SJSA1 (cell line): ENCODE data around the gene KIR3DL3. TPM values are rescaled to one million over a fixed set of nuclear protein-coding genes. Genes with fewer than 3 reads are reported as not detected.
"Not testable (repeated sequence)": the region's sequence is repeated elsewhere in the genome, so short reads cannot be mapped to it uniquely, and the experiment has no call there.

ENCODE experiments used
- DNase-seq, 2 experiments: peaks; one replicate each; pipeline ENCODE4 v3.0.0-alpha.2; 2015 to 2020; ENCODE audit warnings: low spot score in 2 of 2, low read depth in 1 of 2
- H3K27ac ChIP-seq: fragments of 250-450 bp; sonication (Bioruptor Pico); 2 replicates; pipeline ENCODE4 v1.5.1; 2020; ENCODE audit warnings: mild to moderate bottlenecking, moderate library complexity
- H3K27me3 ChIP-seq: fragments of 250-450 bp; sonication (Bioruptor Pico); replicated peaks from 2 replicates; pipeline ENCODE4 v1.5.1; 2020; ENCODE audit warnings: mild to moderate bottlenecking, moderate library complexity
- H3K36me3 ChIP-seq: fragments of 250-450 bp; sonication (Bioruptor Pico); 2 replicates; pipeline ENCODE4 v1.5.1; 2020; ENCODE audit warnings: mild to moderate bottlenecking
- H3K4me1 ChIP-seq: fragments of 250-450 bp; sonication (Bioruptor Pico); replicated peaks from 2 replicates; pipeline ENCODE4 v1.6.1; 2021; ENCODE audit warnings: mild to moderate bottlenecking
- H3K4me3 ChIP-seq: fragments of 250-450 bp; sonication (Bioruptor Pico); 2 replicates; pipeline ENCODE4 v1.5.1; 2020; ENCODE audit warnings: mild to moderate bottlenecking
- H3K9me3 ChIP-seq: fragments of 250-450 bp; sonication (Bioruptor Pico); replicated peaks from 2 replicates; pipeline ENCODE4 v1.5.1; 2020; ENCODE audit warnings: mild to moderate bottlenecking
- total RNA-seq: library from RNA; depleted of rRNA; stranded (reverse); fragments of >200 nt; shearing (Covaris generic); gene quantifications from 2 replicates; pipeline ENCODE4 v1.2.3, GENCODE V29; 2014

KIR3DL3 gene
- total RNA-seq, 1 experiment from 2014 or later, result not detected

DNA sequence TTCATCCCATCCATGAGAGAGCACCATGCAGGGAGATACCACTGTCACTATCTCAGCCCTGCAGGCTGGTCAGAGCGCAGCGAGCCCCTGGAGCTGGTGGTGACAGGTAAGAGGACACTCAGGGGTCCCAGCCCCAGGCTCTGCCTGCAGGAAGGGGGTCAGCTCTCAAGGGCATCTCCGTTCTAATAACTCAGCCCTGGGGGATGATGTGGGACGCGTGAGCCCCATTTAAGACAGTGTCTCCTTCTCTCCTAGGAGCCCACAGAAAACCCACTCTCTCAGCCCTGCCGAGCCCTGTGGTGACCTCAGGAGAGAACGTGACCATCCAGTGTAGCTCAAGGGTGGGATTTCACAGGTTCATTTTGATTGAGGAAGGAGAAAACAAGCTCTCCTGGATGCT lies 15.5 kb upstream of the KIR3DL3 start:
- H3K36me3 ChIP-seq, result no peaks in the 10 kb centered on the region
- no peak overlapping the region for H3K27ac ChIP-seq
- no peaks in the 10 kb centered on the region for H3K9me3 ChIP-seq
- H3K4me3 ChIP-seq, result no peak overlapping the region
- no peaks in the 10 kb centered on the region for H3K4me1 ChIP-seq
- no peaks in the 10 kb centered on the region for H3K27me3 ChIP-seq
- DNase-seq, result no peak

DNA sequence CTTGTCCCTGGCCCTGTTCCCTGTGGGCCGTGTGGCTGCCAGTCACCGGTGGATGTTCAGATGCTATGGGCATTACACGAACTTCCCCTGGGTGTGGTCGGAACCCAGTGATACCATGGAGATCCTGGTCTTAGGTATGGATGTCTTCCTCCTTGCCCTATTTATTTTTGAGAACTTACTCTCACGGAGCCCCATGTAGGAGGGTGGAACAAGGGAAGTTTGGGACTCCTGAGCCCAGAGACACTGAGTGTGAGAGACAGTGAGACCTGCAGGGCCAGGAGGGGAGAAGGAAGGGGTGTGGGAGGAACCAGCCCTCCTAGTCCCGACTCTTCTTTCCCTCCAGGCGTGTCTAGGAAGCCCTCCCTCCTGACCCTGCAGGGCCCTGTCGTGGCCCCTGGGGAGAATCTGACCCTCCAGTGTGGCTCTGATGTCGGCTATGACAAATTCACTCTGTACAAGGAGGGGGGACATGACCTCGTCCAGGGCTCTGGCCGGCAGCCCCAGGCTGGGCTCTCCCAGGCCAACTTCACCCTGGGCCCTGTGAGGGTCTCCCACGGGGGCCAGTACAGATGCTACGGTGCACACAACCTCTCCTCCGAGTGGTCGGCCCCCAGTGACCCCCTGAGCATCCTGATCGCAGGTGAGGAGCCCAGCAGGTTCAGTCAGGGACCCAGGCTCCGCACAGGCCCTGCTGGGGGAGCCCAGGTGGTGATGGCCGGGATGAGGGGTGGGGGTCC lies 14.9 kb upstream of the KIR3DL3 start:
- H3K27ac ChIP-seq, result no peak overlapping the region
- H3K27me3 ChIP-seq, result no peaks in the 10 kb centered on the region
- no peak for DNase-seq
- no peaks in the 10 kb centered on the region for H3K36me3 ChIP-seq
- H3K4me1 ChIP-seq, result no peaks in the 10 kb centered on the region
- H3K4me3 ChIP-seq, result no peak overlapping the region
- no peaks in the 10 kb centered on the region for H3K9me3 ChIP-seq

DNA sequence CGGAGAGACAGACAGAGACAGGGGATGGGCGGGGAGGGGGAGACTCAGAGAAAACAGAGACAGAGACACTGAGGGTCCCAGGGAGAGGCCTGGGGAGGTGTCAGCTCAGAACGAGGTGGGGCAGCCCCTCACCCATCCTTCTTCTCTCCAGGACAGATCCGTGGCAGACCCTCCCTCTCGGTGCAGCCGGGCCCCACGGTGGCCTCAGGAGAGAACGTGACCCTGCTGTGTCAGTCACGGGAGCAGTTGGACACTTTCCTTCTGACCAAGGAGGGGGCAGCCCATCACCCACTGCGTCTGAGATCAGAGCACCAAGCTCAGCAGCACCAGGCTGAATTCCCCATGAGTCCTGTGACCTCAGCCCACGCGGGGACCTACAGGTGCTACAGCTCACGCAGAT lies 14.3 kb upstream of the KIR3DL3 start:
- not testable (repeated sequence) for DNase-seq, H3K4me1 ChIP-seq, H3K9me3 ChIP-seq, H3K36me3 ChIP-seq, H3K4me3 ChIP-seq, H3K27ac ChIP-seq, H3K27me3 ChIP-seq

DNA sequence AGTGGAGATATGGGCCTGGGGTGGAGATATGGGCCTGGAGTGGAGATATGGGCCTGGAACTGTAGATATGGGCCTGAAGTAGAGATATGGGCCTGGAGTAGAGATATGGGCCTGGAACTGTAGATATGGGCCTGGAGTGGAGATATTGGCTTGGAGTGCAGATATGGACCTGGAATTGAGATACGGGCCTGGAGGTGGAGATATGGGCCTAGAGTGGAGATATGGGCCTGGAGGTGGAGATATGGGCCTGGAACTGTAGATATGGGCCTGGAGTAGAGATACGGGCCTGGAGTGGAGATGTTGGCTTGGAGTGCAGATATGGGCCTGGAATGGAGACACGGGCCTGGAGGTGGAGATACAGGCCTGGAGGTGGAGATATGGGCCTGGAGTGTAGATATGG lies 402 bp downstream of the KIR3DL3 start:
- H3K4me1 ChIP-seq, result no peaks in the 10 kb centered on the region
- no peaks in the 10 kb centered on the region; the same call in 1 of the 2 replicates for H3K27me3 ChIP-seq
- no peak overlapping the region for H3K27ac ChIP-seq
- no peaks in the 10 kb centered on the region for H3K36me3 ChIP-seq
- DNase-seq, result peak in 1 of 2 experiments; percentile 7
- H3K4me3 ChIP-seq, result no peak overlapping the region
- H3K9me3 ChIP-seq, result 0 out of 2 replicates have a peak, but pooled peaks cover 3% of the 10 kb centered on the region

DNA sequence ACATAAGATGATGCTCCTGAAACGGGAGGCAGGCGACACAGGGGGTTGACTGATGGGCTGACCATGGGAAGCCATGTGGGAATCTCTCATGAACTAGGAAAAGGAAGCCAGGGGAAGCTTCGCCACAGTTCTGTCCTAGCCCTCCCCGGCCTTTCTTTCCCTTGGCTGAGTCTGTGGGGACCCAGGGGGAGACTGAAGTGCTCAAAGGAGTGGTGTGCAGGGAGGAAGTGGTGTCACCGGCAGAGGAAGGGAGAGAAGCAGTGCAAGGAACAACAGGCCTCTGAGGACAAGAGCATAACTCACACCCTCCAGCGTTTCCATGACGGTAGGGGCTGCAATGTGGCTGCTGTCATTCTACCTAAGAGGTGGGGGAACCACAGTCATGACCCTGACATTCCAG lies 1.1 kb downstream of the KIR3DL3 start:
- Histone ChIP-seq H3K9me3 (0 out of 2 replicates have a peak, but pooled peaks cover 3% of the 10 kb centered on the region), H3K36me3 (no peaks in the 10 kb centered on the region), H3K4me3 (no peak overlapping the region), H3K27me3 (no peaks in the 10 kb centered on the region; the same call in 1 of the 2 replicates), H3K4me1 (no peaks in the 10 kb centered on the region), H3K27ac (no peak overlapping the region)
- DNase-seq, result peak in 1 of 2 experiments; percentile 13

DNA sequence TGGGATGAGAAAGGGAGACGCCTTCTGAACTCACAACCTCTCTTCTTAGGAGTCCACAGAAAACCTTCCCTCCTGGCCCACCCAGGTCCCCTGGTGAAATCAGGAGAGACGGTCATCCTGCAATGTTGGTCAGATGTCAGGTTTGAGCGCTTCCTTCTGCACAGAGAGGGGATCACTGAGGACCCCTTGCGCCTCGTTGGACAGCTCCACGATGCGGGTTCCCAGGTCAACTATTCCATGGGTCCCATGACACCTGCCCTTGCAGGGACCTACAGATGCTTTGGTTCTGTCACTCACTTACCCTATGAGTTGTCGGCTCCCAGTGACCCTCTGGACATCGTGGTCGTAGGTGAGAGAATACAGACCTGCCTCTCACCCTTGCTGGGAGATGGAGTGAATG lies 3.3 kb downstream of the KIR3DL3 start:
- H3K9me3 ChIP-seq, result no peaks in the 10 kb centered on the region
- H3K36me3 ChIP-seq, result no peaks in the 10 kb centered on the region
- H3K4me1 ChIP-seq, result no peaks in the 10 kb centered on the region
- H3K27me3 ChIP-seq, result no peaks in the 10 kb centered on the region; the same call in 1 of the 2 replicates
- H3K4me3 ChIP-seq, result no peak overlapping the region
- H3K27ac ChIP-seq, result no peak overlapping the region
- DNase-seq, result no peak

DNA sequence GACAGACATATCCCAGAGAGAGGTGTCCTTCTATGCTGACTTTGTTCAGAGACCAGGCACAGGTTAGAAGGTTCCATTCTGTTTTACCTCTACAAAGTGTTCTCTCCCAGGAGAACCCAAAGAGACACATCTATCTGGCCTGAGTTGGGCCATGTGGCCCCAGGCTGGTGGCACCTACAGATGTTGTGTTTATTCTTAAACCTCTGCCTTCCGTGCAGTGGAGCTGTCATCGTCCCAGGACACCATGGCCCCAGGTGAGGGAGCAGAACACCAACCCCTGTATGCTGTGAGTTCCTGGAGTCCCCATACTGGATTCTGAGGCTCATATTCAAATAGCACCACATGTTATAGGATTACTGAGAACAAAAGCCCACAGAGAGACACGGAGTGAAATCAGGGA lies 3.9 kb downstream of the KIR3DL3 start:
- Histone ChIP-seq H3K4me1 (no peaks in the 10 kb centered on the region), H3K27ac (no peak overlapping the region), H3K9me3 (no peaks in the 10 kb centered on the region), H3K27me3 (no peaks in the 10 kb centered on the region; the same call in 1 of the 2 replicates), H3K36me3 (no peaks in the 10 kb centered on the region), H3K4me3 (no peak overlapping the region)
- no peak for DNase-seq

DNA sequence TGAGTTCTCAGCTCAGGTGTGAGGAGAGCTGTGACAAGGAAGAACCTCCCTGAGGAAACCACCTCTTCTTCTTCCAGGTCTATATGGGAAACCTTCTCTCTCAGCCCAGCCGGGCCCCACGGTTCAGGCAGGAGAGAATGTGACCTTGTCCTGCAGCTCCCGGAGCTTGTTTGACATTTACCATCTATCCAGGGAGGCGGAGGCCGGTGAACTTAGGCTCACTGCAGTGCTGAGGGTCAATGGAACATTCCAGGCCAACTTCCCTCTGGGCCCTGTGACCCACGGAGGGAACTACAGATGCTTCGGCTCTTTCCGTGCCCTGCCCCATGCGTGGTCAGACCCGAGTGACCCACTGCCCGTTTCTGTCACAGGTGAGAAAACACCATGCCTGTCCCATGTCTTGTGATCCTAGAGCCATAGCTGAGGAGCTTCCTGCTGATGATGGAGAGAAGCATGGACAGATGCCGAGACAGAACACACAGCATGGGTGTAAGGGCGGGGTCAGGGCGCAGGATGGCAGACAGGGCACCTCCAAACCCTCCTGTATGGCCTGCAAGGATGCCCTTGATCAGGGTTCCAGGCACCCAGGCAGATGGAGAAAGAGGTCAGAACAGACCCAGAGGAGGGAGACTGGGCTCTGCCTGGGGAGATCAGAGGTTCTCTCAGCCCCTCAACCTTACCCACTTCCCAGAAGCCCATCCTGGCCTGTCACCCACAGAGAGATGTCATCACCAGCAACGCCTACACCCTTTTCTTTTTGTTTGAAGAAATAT lies 5.4 kb downstream of the KIR3DL3 start:
- Histone ChIP-seq H3K36me3 (no peaks in the 10 kb centered on the region), H3K4me1 (no peaks in the 10 kb centered on the region), H3K4me3 (no peak overlapping the region), H3K9me3 (no peaks in the 10 kb centered on the region), H3K27ac (no peak overlapping the region), H3K27me3 (no peaks in the 10 kb centered on the region)
- no peak for DNase-seq

DNA sequence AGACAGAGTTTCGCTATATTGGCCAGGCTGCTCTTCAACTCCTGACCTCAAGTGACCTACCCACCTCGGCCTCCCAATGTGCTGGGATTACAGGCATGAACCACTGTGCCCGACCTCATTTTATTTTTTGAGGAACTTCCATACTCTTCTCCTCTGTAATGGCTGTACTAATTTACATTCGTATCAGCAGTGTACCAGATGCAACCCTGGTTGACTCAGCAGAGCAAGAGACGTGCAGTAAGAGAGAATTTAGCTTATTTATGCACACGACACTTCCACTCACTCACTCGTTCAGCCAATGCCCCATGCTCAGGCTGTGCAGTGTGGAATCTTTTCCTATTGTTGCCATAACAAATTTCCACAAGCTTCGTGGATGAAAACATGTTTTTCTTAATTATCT lies 6.9 kb downstream of the KIR3DL3 start:
- DNase-seq, result no peak
- Histone ChIP-seq H3K9me3 (no peaks in the 10 kb centered on the region), H3K36me3 (no peaks in the 10 kb centered on the region), H3K27me3 (no peaks in the 10 kb centered on the region), H3K4me1 (no peaks in the 10 kb centered on the region), H3K4me3 (no peak overlapping the region), H3K27ac (no peak overlapping the region)

DNA sequence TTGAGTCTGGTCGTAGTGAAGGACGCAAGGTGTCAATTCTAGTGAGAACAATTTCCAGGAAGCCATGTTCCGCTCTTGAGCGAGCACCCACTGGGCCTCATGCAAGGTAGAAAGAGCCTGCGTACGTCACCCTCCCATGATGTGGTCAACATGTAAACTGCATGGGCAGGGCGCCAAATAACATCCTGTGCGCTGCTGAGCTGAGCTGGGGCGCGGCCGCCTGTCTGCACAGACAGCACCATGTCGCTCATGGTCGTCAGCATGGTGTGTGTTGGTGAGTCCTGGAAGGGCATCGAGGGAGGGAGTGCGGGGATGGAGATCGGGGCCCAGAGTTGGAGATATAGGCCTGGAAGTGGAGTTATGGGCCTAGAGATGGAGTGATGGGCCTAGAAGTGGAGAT lies 14.1 kb downstream of the KIR3DL3 start, which contains the start of gene KIR2DL3:
Gene KIR2DL3 (plus strand): TSS at position 208 of the 400 bp plus-strand sequence. CDS start 33 bp downstream, at position 241.
- H3K27me3 ChIP-seq, H3K9me3 ChIP-seq, H3K36me3 ChIP-seq, H3K4me3 ChIP-seq, H3K27ac ChIP-seq, H3K4me1 ChIP-seq, DNase-seq: not testable (repeated sequence)

DNA sequence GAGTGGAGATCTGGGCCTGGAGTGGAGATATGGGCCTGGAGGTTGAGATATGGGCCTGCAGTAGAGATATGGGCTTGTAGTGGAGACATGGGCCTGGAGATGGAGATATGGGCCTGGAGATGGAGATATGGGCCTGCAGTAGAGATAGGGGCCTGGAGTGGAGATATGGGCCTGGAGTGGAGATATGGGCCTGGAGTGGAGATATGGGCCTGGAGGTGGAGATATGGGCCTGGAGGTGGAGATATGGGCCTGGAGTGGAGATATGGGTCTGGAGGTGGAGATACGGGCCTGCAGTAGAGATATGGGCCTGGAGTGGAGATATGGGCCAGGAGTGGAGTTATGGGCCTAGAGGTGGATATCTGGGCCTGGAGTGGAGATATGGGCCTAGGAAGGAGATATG lies 14.5 kb downstream of the KIR3DL3 start:
- H3K27ac ChIP-seq, result no peak overlapping the region
- no peak for DNase-seq
- no peaks in the 10 kb centered on the region for H3K9me3 ChIP-seq
- no peaks in the 10 kb centered on the region for H3K36me3 ChIP-seq
- no peak overlapping the region for H3K4me3 ChIP-seq
- no peaks in the 10 kb centered on the region for H3K4me1 ChIP-seq
- no peaks in the 10 kb centered on the region for H3K27me3 ChIP-seq

DNA sequence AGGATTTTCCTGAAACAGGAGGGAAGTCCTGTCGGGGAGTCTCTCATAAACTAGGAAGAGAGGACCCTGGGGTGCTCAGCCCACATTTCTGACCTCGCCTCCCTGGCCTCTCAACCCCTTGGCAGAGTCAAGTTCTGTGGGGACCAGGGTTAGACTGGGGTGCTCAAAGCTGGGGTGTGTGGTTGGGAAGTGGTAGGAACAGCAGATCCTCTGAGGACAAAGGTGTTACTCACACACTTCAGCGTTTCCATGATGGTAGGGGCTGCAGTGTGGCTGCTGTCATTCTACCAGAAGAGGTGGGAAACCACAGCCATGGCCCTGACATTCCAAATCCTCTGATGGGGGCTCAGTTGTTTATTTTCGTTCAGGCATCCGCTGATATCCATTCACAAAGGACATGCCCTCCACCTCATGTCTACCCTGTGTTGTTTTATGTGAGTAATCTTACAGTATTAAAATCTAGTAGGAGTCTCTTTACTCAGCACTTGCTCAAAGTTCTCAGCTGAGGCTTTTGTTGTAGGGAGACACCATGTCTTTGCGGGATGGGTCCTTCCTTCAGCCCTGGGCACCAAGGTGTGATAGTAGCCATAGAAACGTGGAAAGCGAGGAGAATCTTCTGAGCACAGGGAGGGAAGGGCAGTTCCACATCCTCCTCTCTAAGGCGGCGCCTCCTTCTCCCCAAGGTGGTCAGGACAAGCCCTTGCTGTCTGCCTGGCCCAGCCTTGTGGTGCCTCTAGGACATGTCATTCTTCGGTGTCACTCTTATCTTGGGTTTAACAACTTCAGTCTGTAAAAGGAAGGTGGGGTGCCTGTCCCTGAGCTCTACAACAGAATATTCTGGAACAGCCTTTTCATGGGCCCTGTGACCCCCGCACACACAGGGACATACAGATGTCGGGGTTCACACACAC lies 15.6 kb downstream of the KIR3DL3 start:
- DNase-seq, result peak in 1 of 2 experiments; percentile 44
- Histone ChIP-seq H3K27ac (no peak overlapping the region), H3K9me3 (no peaks in the 10 kb centered on the region), H3K27me3 (no peaks in the 10 kb centered on the region), H3K4me1 (no peaks in the 10 kb centered on the region), H3K4me3 (no peak overlapping the region), H3K36me3 (no peaks in the 10 kb centered on the region)

DNA sequence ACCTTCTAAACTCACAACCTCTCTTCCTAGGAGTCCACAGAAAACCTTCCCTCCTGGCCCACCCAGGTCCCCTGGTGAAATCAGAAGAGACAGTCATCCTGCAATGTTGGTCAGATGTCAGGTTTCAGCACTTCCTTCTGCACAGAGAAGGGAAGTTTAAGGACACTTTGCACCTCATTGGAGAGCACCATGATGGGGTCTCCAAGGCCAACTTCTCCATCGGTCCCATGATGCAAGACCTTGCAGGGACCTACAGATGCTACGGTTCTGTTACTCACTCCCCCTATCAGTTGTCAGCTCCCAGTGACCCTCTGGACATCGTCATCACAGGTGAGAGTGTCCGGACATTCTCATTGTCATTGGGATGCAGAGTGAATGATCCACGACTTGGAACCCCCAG lies 17.7 kb downstream of the KIR3DL3 start:
- H3K4me1 ChIP-seq, H3K36me3 ChIP-seq, H3K9me3 ChIP-seq, H3K27me3 ChIP-seq, DNase-seq, H3K4me3 ChIP-seq, H3K27ac ChIP-seq: not testable (repeated sequence)
